ENCODE data around the gene MPPED2.

Gene MPPED2

DNA sequence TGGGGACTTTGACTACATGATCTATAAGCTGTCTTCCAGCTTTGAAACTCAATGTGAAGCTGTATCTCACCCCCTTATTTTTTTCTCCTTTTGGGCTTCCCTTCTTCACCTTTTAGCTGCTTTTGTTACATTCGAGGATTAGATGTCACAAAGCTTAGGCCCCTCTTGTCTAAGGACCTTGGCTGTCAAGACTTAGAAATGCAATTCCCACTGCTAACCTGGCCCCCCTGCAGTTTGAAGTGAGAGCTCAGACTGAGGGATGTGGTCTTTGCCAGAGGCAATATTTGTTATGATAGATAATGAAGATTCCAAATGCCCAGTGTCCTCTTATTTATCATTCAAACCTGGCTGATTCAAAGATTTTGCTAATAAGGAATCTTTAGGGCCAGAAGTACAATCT, 135.0 kb downstream of the MPPED2 start:
- DNase-seq, result no peak

DNA sequence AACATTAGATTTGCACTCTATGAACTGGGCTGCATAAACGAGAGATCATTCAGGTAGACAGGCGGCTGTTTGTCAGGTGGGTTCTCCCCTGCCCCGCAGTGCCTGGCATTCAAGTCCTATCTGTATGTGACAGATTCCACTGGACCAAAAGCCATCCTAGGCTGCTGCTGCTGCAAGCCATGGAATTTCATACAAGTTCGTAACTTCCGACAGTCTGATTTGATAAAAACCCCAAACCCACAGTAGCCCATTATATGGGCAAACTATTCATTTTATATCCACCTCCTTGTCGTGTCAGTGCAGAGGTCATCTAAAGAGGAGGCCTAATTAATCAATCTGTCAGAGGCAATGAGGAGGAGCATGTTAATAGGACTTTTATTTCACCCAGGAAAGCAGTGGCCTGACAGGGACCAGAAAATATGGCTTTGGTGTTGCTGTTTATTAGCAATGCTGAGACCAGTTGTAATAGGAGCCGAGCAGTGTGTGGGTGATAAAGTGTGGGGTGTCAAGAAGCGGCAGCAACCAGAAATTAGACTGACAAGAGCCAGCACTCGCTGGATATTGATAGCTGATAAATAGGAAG, 139.0 kb downstream of the MPPED2 start:
- no peak for DNase-seq

DNA sequence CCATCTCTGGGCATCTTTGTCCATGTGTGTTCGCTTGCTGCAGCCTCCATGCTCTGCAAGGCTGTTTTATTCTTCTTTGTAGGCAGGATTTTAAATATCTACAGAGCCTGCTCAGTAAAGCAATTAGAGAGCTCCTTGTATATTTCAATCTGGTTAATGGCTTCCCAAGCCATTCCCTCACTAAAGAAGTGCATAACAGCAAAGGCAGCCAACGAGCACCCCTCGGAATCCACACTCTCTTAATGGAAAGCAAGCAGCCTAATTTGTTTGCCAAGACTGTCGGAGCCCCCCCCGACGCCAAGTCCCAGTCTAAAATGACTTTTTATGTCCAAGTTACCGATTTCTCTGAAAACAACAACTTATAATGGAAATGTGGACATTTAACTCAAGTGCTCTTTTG, 139.6 kb downstream of the MPPED2 start:
- DNase-seq, result no peak

DNA sequence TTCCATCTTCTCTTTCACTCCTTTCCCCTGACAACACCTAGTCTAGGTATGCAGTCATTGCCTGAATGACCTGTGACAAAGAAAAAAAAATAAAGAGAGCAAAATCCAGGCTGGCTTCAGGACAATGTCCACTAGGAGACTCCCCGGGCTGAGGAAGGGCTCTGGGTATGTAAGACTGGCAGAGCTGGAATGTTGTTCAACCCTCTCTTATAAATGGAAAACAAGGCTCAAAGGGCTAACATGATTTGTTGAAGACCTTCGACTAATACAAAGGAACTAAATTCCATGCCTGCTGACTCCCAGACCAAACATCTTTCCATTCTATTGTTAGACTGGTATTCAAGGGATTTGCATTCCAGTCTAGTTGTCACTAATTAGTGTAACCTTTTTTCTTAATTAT, 141.1 kb downstream of the MPPED2 start:
- no peak for DNase-seq

DNA sequence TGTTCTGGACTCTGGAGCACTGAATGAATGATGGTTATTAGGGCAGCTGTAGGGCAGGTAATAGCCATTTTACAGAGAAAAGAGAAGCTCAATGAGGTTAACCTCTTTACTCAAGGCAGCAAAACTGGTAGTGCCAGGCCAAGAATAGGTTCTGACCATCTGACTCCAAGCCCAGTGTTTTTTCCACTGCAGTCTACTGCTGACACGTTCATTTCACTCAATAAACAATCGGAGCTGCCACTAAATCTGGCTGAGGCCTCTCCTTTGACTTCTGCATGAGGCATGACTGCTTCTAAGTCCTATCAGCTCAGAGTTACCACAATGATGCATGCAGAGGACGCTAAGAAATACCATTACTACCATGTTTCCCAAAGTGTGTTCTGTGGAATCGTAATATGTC, 145.6 kb downstream of the MPPED2 start:
- no peak for DNase-seq

DNA sequence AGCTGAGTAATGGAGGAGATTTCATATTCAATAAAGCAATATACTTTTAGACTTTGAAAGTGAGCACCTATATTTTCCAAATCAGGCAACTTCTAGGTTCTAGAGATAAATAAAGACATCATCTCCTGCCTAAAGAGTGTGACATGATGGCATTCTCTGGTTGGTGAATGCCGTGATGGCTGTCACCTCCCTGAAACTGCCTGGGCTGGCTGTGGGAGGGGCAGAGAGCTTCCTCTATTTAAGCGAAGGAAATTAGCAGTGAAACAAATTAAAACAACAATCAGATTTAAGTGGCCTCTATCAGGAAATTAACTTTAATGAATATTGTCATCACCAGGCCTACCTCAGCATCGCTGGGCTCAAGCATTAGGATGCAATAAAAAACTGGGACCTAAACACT, 149.4 kb downstream of the MPPED2 start:
- DNase-seq, result no peak

DNA sequence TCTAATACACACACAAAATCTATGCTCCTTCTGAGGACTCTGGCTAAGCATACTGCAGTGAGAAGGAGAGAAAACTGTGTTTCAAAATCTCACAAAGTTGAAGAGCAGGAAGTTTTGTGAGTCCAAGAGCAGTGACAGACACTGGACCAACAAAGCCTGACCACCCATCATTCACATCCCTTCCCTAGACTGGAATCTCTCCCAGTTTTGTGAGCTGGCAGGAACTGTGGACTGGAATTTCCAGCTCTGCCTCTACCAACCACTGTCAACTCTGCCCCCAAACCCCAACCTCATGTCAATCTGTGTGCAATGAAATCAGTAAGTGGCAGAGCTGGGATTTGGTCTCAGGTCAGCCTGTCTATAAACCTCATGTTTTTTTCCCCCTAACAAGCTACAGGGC, 150.7 kb downstream of the MPPED2 start:
- no peak for DNase-seq

DNA sequence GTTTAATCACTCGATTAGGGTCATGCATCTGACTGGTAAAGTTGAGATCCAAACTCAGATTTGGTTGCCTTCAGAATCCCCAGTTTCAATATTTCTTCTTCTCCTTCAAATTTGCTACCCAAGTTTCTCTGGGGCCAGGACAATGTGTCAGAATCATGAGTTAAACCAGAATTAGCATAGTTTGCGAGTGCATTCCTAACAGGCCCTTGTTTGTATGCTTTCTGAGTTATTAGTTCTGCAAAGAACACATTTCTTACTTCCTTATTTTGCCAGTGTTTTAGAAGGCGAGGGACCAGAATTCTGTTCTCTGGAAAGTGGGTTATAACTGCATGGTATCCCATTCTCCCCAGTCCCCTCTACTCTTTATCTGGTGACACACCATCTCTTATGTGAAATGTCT, 151.3 kb downstream of the MPPED2 start:
- DNase-seq, result no peak

DNA sequence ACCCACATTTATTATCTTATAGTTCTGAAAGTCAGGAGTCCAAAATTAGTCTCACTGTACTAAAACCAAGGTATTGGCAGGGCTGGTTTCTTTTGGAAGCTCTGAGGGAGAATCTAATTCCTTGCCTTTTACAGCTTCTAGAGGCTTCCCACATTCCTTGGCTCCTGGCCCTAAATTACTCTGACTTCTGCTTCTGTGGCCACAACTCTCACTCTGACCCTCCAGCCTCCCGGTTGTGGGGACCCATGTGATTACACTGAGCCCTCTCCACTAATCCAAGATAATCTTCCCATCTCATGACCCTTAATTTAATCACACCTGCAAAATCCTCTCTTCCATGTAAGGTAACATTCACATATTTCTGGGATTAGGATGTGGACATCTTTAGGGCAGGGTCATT, 152.3 kb downstream of the MPPED2 start:
- DNase-seq, result no peak

DNA sequence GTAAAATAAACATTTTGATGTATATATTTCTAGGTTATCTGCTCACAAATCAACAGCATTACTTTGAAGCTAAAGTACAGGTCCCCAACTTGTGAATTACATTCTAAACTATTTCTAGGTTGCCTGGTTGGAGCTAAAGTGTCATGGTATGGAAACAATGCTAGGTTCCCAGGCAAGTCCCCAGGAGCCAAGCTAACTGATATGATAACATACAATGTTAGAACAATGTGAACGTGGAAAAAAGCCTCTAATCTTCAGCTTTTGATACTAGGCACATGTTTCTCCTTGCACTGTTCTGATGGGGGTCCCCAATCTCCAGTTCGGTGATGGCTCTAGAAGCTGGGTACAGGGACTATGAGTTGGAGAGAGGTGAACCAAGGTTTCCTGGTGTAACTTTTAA, 153.4 kb downstream of the MPPED2 start:
- no peak for DNase-seq

DNA sequence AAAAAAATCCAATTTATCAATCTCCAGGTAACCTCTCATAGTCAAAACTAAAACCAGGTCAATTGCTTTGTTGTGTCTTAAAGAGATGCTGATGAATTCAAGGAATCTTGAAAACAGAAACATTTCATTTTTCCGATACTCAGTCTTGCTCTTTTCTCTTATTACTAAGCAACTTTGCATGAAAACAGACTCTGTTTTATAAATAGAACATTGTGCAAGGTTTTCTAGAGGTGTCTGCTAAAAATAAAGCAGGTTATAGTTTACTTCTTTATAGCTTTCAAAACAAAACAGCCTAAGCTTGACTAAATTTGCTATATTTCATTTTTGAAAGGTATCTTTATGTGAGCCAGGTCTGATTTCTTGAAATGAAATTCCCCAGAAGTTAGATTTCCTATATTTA, 154.0 kb downstream of the MPPED2 start:
- no peak for DNase-seq

DNA sequence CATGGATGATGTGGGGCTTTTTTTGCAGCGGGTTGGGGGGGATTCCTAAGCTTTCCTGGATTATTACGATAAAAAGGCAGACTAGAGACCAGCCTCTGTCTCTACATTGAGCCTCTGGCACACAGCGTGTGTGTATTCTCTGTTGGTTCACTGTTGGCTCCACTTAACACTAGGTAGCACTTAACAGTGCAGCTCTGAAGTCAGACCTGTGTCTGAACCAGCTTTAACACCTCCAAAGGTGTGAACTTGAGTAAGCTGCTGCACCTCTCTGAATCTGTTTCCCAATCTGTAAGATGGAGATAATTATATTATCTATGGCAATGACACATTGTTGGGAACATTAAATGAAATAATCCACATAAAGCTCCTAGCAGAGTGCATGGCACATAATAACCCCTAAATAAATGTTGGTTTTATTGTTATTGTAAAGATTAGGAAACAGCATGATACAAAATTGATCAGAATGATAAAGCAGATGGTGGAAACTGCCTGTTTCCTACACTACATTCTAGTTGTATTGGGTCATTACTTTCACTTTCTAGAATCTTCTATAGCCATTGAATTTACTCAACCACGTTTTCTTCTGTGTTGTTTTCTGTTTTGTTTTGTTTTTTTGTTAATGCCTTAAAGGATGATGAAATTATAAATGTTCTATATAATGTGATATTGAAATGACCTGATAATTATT, 154.9 kb downstream of the MPPED2 start:
- no peak for DNase-seq

DNA sequence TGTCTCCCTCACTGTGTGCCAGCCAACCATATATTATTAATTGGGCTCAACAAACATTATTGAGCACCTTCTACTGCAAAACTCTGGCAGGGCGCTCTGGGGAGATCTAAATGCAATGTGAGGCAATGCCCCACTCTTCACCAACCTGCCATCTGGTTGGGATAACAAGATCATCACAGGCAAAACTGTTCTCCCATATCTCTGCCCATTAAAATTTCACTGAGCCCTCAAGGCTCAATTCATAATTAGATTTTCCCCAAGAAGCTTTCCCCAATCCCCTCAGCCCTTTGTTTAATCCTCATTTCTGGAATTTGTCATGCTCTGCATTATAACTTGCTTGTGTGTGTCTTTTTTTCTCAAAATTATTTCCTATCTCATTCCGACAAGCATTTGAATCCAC, 156.6 kb downstream of the MPPED2 start:
- DNase-seq, result no peak

DNA sequence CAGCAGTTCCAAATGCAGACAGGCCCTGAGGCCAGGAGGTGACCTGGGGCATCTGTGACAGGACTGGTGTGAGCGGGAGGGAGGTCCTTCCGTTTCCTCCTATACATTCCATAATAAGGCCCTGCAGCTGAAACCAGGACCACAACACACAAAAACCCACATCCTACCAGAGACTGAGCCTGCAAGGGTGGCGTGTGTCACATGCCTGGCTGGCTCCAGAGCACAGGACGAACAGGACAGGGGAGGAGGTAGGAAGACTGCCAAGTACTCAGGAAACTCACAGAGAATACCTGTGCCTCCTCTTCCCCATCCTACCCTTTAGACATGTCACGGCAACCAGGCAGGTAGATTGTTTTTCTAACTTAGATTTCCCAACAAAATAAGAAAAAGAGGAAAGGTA, 159.4 kb downstream of the MPPED2 start:
- DNase-seq, result no peak

DNA sequence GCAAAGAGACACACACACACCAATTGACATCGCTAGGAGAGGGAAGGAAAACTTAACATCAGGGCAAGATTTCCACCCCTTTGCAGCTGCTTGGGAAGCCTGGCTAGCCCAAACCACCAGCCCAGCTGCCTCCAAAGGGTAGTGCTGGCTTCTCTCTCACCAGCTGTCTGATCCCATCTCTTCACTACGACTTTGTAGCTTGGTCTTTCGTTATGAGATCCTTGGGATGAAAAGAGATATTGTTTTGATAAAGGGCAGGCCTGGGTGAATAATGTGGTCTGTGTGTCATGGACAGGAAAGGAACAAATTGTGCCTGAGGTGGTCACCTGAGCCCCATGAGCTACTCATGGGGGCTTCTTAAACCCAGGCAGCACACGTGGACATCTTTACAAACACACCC, 161.3 kb downstream of the MPPED2 start:
- DNase-seq, result no peak

DNA sequence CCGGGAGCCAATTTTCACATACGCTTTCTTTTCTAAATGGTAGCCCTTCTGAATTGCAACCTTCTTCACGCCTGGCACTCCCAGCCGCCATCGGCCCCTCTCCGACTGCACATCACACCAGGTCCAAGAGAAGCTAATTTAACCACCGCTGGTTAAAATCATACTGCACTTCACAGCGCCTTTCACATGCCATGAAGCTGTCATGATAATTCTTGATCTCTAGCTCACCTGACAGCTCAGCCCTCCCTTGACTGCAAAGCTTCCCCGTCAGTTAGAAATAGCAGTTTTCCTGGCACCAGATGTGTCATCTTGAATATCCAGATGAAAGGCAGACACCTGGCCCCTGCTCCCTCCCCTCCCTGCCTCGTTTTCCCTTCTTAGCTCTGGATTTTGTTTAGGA, 161.8 kb downstream of the MPPED2 start:
- no peak for DNase-seq

DNA sequence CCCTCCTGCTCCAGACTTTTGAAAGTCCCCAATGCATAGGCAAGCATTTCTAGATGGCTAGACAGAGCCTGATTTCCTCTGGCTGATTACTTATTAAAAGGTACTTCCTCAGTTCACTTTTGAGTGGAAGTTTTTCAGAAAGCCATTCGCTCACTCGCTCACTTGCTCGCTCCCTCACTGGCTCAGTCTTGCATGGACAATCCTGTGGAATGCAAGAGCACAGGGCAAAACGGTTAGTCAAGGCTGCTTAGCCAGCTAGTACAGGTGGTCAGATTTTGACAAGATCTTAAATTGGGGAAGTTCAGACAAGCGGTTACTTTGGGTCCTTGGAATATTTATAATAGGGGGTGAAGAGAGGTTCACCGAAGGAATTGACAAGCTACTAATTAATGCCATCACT, 162.3 kb downstream of the MPPED2 start:
- DNase-seq, result no peak

DNA sequence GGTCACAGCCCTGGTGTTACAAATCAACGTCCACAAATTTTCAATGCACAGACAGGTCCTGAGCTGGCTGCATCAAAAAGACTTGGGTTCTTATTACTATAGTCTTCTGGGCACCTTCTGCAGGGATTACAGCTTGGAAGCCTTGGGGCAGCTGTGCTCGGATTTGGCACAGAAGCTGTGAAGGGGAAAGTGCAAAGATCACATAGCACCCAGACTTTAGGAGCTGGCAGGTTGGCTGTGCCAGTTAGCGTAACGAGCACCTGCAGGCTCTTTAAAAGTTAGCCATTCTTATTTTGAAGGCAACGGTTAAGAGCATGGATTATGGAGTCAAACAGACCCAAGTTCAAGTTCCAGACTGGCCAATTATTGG, 162.9 kb downstream of the MPPED2 start:
- DNase-seq, result no peak

DNA sequence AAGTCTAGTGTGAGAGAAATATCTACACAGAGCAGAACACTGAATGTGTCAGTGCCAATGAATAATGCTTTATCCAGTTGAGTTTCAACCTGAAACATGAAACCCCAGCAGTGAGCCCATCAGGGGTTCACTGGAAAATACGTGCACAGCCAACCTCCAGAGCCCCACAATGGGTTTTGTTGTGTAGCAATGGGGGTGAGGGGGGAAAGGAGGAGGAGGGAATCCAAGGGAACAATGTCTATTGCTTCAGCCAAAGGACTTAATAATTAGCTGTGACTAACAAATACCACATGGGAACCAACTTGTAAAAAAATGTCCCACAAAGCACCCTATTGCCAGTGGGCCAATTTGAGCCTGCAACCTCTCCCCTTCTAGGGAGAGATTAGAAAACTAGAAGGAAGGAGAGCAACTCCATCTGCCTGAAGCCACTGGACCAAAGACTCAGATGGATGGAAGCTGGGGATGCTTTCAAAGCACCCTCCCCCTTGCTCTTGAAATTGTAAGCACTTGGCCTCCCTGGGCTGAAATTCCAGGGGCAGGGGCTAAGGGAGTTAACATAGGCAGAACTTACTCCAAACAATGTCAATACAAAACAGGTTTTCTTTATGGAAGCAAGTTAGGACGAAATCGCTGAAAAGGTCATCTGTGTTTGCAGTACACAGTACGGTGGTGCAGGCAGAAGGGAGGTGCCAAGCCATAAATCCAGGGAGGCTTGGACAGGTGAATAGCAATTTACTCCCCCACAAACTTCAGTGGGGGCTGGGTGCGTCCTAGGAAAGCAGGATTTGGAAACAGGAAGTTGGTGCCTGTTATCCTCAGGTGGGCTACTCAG, 163.5 kb downstream of the MPPED2 start:
- no peak for DNase-seq

DNA sequence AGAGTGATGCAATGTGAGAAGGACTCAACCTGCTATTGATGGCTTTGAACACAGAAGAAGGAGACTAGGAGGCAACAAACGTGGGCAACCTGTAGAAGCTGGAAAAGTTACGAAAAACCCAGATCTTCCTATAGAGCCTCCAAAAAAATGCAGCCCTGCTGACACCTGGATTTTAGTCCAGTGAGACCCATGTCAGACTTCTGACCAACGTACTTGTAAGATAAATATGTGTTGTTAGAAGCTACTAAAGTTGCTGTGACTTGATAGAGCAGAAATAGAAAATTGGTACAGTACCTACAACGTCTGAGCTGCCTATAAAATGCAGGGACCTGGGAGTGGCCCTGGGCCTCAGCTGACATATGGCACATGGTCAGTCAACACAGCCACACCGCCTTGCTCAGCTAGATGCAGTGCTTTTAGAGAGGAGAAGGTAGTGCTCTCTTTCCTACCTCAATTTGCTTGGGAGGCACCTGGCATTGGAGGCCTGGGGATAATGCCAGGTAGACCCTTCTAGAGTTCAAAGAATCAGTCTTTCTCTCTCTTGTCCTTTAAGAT, 165.8 kb downstream of the MPPED2 start:
- DNase-seq, result no peak

DNA sequence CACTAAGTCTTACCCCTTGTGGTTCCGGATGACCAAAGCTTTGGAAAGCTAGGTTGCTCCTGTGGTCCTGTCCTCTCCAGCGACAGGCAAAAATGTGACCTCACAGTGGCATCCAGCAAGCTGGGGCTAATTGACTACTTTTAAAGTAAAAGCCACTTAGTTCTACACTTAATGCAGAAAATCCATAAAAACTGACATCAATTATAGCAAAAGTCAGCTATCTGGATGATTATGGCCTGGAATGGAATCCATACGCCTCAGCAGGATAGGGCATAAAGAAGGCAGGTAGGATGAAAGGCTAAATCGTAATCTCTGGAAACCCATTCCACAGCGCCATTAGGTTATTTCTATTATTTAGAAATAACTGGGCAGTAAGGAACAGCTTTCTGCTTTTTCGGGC, 171.3 kb downstream of the MPPED2 start:
- no peak for DNase-seq

DNA sequence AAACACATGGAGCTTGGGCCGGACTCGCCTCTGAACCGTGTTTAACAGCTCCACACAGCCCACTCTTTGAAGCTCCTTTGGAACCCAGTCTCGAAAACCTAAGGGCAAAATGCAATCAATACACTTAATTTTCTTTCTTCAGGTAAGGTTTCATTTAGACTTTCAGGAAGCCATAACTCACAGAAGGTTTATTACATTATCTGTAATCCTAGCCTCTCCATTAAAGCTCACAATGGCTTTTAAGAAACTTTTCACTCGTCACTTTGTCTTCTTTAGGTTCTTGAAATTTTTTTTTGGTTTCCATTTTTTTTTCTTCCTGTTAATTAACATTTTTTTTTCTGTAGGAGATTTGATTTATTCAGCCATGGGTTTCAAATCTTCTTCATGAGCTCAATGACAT, 171.9 kb downstream of the MPPED2 start:
- DNase-seq, result no peak

DNA sequence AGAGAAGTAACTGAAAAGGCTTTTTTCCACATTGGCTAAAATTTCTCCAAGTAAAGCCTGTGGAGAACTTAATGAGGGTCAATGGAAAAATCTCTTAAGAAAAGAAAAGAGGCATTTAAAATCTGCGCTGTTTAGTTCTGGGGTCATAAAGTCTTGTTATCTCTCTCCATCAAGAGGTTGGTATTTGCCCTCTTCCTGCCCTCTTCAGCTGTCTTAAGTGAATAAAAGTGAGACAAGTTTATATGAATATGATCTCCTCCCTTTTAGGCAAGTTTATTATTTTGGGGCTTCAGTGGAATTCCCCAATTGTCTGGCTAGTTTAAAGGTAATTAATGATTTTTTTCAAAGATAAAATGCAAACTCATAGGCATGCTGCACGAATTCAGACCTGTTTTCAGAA, 173.6 kb downstream of the MPPED2 start:
- no peak for DNase-seq

DNA sequence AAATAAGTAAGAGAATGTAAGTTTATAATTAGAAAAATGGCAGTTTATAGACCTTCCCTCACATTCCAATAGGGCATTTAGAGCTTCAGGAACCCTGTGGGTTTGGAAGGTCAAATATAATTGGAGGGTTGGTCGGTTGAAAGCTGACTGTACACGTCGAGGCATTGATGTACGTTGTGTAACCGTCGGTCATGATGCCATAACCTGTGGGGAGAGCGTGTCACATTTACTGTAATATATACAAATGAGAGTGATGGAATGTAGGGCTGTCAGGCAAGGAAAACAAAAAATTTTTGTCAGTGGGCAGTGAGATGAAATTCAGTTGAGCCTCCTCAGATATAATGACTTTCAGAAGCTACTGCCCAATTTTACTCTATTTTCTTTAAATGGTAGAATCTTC, 174.8 kb downstream of the MPPED2 start:
- DNase-seq, result no peak

Data from stimulated activated naive CD4-positive, alpha-beta T cell (primary cell).